Stimulated activated naive CD8-positive, alpha-beta T cell treated with anti-CD3 and anti-CD28 coated beads, Interleukin-15, Interleukin-2, amounts not matched to agents 100 ng/mL and 50 ng/mL, for 24 hours (primary cell): Measurements from ENCODE around the gene EXPH5.
"Not testable (repeated sequence)": the region's sequence is repeated elsewhere in the genome, so short reads cannot be mapped to it uniquely, and the experiment has no call there.

ENCODE experiments used
- H3K27ac Mint-ChIP-seq: one replicate; pipeline ENCODE4 v1.8.0; 2021; ENCODE audit warnings: mild to moderate bottlenecking, mixed read lengths
- H3K27me3 Mint-ChIP-seq: one replicate; pipeline ENCODE4 v1.8.0; 2021; ENCODE audit warnings: mixed read lengths
- H3K36me3 Mint-ChIP-seq: one replicate; pipeline ENCODE4 v1.8.0; 2021; ENCODE audit warnings: low read depth, mixed read lengths
- H3K4me1 Mint-ChIP-seq: one replicate; pipeline ENCODE4 v1.8.0; 2021; ENCODE audit warnings: low read depth, mixed read lengths
- H3K4me3 Mint-ChIP-seq: one replicate; pipeline ENCODE4 v1.8.0; 2021; ENCODE audit warnings: mild to moderate bottlenecking, mixed read lengths
- H3K9me3 Mint-ChIP-seq: one replicate; pipeline ENCODE4 v1.8.0; 2021; ENCODE audit warnings: mixed read lengths

Gene EXPH5

DNA sequence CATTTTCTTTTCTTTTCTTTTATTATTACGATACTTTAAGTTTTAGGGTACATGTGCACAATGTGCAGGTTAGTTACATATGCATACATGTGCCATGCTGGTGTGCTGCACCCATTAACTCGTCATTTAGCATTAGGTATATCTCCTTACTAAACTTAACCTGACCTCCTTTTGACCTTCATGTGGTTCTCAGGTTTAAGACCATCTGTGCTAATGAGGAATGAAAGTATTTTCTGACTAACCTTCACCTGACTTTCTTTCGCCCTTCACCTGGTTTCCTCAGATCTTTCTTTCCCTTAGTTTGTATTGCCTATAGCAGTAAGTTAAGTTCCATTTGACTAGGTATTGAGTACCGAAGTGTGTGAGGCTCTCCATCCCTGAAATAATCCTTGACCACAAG lies 6.5 kb downstream of the EXPH5 start:
- no peaks in the 10 kb centered on the region for H3K4me1 Mint-ChIP-seq
- H3K4me3 Mint-ChIP-seq = no peak overlapping the region
- no peak overlapping the region for H3K27ac Mint-ChIP-seq
- H3K27me3 Mint-ChIP-seq = no peaks in the 10 kb centered on the region
- H3K36me3 Mint-ChIP-seq = no peaks in the 10 kb centered on the region
- no peaks in the 10 kb centered on the region for H3K9me3 Mint-ChIP-seq

GRCh38 chr11:108586600-108586999 lies 7.0 kb downstream of the EXPH5 start:
- H3K4me1 Mint-ChIP-seq = no peaks in the 10 kb centered on the region

GRCh38 chr11:108586185-108586584 lies 7.4 kb downstream of the EXPH5 start:
- not testable (repeated sequence) for H3K27me3 Mint-ChIP-seq, H3K27ac Mint-ChIP-seq, H3K36me3 Mint-ChIP-seq, H3K4me1 Mint-ChIP-seq, H3K4me3 Mint-ChIP-seq, H3K9me3 Mint-ChIP-seq

More at GRCh38 chr11:108586600-108586999, 7.0 kb downstream of the EXPH5 start:
- Mint-ChIP-seq H3K36me3 (no peaks in the 10 kb centered on the region), H3K27ac (no peak overlapping the region), H3K27me3 (no peaks in the 10 kb centered on the region), H3K4me3 (no peak overlapping the region), H3K9me3 (no peaks in the 10 kb centered on the region)

DNA sequence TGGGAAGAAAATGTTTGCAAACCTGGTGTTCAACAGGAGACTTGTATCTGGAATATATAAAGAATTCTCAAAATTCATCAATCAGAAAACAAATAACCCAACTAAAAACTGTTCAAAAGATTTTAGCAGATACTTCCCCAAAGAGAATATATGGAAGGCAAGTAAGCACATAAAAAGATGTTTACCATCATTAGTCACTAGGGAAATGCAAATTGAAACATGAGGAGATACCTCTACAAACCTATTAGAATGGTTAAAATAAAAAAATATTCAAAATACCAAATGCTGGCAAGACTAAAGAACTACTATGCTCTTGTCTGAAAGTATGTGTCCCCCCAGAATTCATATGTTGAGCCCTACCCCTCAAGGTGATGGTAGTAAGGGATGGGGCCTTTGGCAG lies 8.6 kb downstream of the EXPH5 start:
- H3K36me3 Mint-ChIP-seq = no peaks in the 10 kb centered on the region
- H3K4me3 Mint-ChIP-seq = no peak overlapping the region
- H3K27ac Mint-ChIP-seq = no peak overlapping the region
- H3K9me3 Mint-ChIP-seq = no peaks in the 10 kb centered on the region
- no peaks in the 10 kb centered on the region for H3K4me1 Mint-ChIP-seq
- no peaks in the 10 kb centered on the region for H3K27me3 Mint-ChIP-seq

DNA sequence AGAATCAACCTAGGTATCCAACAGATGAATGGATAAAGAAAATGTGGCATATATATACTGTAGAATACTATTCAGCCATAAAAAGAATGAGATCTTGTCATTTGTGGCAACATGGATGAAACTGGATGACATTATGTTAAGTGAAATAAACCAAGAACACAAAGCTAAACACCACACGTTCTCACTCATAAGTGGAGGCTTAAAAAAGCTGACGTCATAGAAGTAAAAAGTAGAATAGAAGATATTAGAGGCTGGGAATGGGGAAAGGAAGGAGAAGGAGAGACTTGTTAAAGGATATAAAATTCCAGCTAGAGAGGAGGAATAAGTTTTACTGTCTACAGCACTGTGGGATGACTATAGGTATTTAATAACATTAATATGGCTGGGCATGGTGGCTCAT lies 12.9 kb downstream of the EXPH5 start:
- Mint-ChIP-seq H3K27me3 (peaks cover 11% of the 10 kb centered on the region), H3K4me1 (no peaks in the 10 kb centered on the region), H3K9me3 (no peaks in the 10 kb centered on the region), H3K27ac (no peak overlapping the region), H3K36me3 (no peaks in the 10 kb centered on the region), H3K4me3 (no peak overlapping the region)

- no peaks in the 10 kb centered on the region for H3K36me3 Mint-ChIP-seq
- H3K27me3 Mint-ChIP-seq = peaks cover 11% of the 10 kb centered on the region
- no peaks in the 10 kb centered on the region for H3K9me3 Mint-ChIP-seq
- no peak overlapping the region for H3K4me3 Mint-ChIP-seq
- no peaks in the 10 kb centered on the region for H3K4me1 Mint-ChIP-seq
- no peak overlapping the region for H3K27ac Mint-ChIP-seq
Observed at GRCh38 chr11:108580043-108580442, 13.5 kb downstream of the EXPH5 start.

DNA sequence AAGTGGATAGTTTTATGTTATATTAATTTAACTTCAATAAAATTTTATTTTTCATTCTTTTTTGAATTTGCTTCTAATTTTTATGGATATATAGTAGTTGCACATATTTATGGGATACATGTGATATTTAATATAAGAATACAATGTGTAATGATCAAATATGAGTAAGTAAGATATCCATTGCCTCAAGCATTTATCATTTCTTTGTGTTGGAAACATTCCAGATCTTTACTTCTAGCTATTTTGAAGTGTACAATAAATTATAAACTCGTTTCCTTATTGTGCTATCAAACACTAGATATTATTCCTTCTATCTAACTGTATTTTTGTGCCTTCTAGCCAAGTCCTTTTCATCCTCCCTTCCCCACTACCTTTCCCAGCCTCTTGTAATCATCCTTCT lies 17.0 kb downstream of the EXPH5 start:
- Mint-ChIP-seq H3K36me3 (no peaks in the 10 kb centered on the region), H3K27me3 (peaks cover 11% of the 10 kb centered on the region), H3K9me3 (peaks cover 4% of the 10 kb centered on the region)

GRCh38 chr11:108574675-108575074 lies 18.9 kb downstream of the EXPH5 start:
- no peak overlapping the region for H3K27ac Mint-ChIP-seq
- peaks cover 6% of the 10 kb centered on the region for H3K4me1 Mint-ChIP-seq
- H3K4me3 Mint-ChIP-seq = no peak overlapping the region
- H3K36me3 Mint-ChIP-seq = no peaks in the 10 kb centered on the region
- peaks cover 9% of the 10 kb centered on the region for H3K27me3 Mint-ChIP-seq
- H3K9me3 Mint-ChIP-seq = peaks cover 4% of the 10 kb centered on the region

More for the DNA sequence above, 17.0 kb downstream of the EXPH5 start:
- H3K4me1 Mint-ChIP-seq = peaks cover 3% of the 10 kb centered on the region
- H3K4me3 Mint-ChIP-seq = no peak overlapping the region
- H3K27ac Mint-ChIP-seq = no peak overlapping the region

DNA sequence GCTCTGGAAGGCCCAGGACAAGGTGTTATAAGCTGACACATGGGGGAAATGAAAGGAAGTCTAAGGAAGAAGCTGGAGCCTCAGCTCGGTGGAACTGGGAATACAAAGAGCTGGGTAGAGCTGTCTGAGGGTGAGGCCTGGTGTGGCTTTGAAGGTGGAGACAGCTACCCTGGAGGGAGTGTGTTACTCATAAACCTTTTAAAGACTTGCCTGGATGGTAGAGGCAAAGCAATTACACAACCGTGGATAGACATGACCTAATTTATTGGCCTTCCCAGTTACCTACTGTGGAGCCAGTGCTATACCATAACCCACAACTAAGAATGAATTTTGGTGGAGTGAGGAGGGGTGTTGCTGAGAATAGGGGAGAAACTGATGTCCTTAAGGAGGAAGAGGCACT lies 22.6 kb downstream of the EXPH5 start:
- no peaks in the 10 kb centered on the region for H3K36me3 Mint-ChIP-seq
- no peak overlapping the region for H3K4me3 Mint-ChIP-seq
- no peak overlapping the region for H3K27ac Mint-ChIP-seq
- peaks cover 4% of the 10 kb centered on the region for H3K9me3 Mint-ChIP-seq
- H3K27me3 Mint-ChIP-seq = no peaks in the 10 kb centered on the region
- H3K4me1 Mint-ChIP-seq = peaks cover 6% of the 10 kb centered on the region

GRCh38 chr11:108569896-108570295 lies 23.7 kb downstream of the EXPH5 start:
- peaks cover 6% of the 10 kb centered on the region for H3K4me1 Mint-ChIP-seq
- peaks cover 4% of the 10 kb centered on the region for H3K9me3 Mint-ChIP-seq
- no peaks in the 10 kb centered on the region for H3K27me3 Mint-ChIP-seq
- no peak overlapping the region for H3K4me3 Mint-ChIP-seq
- no peak overlapping the region for H3K27ac Mint-ChIP-seq
- no peaks in the 10 kb centered on the region for H3K36me3 Mint-ChIP-seq

DNA sequence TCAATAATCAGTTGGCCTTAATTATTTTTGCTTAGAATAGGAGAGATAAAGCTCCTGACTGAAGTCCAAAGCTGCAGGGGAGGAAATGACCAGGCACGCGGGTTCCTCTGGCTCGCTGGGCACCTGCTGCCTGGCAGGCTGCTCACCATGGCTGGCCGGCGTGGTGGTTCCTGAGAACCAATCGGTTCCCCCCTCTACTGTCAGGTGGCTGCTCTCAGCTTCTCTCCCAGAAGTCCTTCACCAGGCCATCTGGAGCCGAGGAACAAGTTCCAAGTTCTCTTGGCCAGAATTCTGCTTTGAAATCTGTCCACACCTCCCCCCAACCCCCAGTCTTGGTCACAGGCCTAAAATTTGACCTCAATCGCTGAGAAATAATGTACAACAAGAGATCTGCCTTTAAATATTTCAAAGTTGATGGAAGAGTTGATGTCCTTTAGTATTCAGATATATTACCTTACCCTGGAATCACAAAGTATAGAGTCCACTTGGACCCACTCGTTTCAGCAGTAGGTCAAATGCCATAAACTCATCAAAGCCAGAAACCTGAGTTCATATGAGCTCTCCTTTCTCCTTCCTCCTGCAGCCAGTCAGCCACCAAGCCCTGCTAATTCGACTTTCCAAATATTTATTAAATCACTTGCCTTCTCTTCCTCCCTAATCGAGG lies 25.2 kb downstream of the EXPH5 start:
- H3K9me3 Mint-ChIP-seq = no peaks in the 10 kb centered on the region
- peaks cover 6% of the 10 kb centered on the region for H3K4me1 Mint-ChIP-seq
- no peak overlapping the region for H3K27ac Mint-ChIP-seq
- no peak overlapping the region for H3K4me3 Mint-ChIP-seq
- no peaks in the 10 kb centered on the region for H3K36me3 Mint-ChIP-seq
- no peaks in the 10 kb centered on the region for H3K27me3 Mint-ChIP-seq

DNA sequence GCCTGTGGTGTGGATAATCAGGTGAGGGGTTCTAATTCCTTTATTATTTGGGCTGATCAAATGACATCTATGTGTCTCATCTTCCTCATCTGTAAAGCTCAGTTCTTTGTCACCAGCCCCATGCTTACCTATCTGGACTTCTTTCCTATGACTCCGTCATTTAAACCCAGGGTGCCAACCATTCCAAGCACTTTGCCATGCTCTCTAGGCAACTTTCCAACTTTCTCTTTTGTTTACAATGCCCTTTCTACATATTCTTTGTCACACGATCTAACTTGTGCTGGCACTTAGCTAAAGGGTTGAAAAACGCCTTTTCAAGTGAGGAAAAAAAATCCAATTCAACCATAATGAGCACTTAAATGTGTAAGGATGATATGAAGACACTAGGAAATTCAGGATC lies 27.9 kb downstream of the EXPH5 start:
- Mint-ChIP-seq H3K4me1 (no peaks in the 10 kb centered on the region), H3K27me3 (no peaks in the 10 kb centered on the region), H3K36me3 (no peaks in the 10 kb centered on the region)

DNA sequence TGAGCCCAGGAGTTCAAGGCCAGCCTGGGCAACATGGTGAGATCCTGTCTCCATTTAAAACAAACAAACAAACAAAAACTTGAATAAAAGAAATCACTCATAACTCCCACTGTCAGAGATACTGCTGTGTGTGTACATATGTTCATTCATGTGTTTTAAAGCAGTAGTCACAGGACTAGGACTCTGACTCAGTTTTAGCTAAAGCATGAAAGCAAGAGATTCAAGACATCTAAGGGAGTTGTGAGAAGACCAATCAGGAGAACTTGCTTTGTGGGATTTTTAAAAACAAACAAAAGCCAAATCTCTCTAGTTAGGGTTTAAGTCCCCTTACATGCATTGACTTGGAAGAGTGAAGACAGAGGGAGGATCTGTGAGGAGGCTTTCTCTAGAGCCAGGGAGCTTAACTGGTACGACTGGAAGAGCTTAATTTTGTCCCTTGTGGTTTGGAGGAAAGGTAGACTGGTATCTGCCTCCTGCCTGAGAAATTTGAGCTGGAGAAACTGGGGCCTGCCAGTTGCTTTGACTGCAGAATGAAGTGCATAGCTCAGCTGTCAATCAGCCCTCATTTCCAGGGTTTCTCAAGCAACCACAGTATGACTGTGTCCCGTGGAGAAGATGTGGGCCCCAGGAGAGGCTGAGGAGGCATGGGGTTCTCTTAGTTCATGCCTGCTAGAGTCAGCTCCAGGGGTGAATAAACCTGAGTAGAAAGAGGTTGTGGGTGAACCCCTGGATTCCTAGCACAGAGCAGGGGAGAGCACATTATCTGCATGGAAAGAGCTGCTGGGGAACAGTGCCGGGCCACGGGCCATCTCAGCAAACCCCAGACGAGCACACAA lies 30.6 kb downstream of the EXPH5 start:
- Mint-ChIP-seq H3K36me3 (no peaks in the 10 kb centered on the region), H3K4me1 (peaks cover 12% of the 10 kb centered on the region), H3K4me3 (no peak overlapping the region), H3K27me3 (no peaks in the 10 kb centered on the region), H3K9me3 (no peaks in the 10 kb centered on the region), H3K27ac (no peak overlapping the region)

More for the DNA sequence above, 27.9 kb downstream of the EXPH5 start:
- Mint-ChIP-seq H3K9me3 (no peaks in the 10 kb centered on the region), H3K4me3 (no peak overlapping the region), H3K27ac (no peak overlapping the region)

DNA sequence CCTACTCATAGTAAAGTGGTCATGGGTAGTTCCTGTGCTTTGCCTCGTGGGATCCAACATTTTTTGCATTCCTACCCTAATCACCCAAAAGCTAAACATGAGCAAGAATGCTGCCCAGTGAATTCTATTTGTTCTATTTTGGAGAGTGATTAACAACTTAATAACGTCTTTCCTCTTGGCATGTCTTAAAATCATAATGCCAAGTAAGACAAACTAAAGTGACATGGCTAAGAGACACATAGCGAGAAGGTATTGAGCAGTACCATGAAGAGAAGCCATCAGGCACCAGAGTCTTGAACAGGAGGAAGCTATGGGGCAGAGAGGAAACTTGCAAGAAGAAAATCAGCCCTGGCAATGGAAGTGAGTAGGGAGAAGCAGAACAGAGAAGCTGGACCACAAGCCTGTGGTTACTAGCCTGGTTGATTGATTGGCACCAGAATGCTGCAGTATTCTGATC lies 32.0 kb downstream of the EXPH5 start:
- no peak overlapping the region for H3K27ac Mint-ChIP-seq
- no peak overlapping the region for H3K4me3 Mint-ChIP-seq
- no peaks in the 10 kb centered on the region for H3K9me3 Mint-ChIP-seq
- peaks cover 12% of the 10 kb centered on the region for H3K4me1 Mint-ChIP-seq
- no peaks in the 10 kb centered on the region for H3K36me3 Mint-ChIP-seq
- no peaks in the 10 kb centered on the region for H3K27me3 Mint-ChIP-seq

DNA sequence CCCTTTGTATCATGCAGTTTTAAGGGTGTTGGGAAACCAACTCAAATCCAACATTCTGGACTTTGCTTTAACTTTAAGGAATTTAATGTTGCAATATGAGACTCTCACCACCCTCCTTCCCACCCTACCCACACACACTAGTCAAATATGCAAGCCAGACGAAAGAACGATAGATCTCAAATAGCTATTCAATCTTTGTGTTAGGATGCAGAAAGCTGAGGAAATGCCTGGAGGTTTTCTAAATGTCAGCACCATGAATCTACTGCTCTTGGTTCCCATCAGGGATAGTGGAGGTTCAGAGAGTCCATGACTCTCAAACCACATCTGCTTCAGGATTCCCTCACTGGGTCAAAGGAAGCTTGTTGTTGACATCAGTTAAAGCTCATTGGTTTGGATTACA lies 33.7 kb downstream of the EXPH5 start:
- Mint-ChIP-seq H3K4me1 (peaks cover 12% of the 10 kb centered on the region), H3K9me3 (no peaks in the 10 kb centered on the region), H3K36me3 (no peaks in the 10 kb centered on the region), H3K4me3 (no peak overlapping the region), H3K27ac (no peak overlapping the region), H3K27me3 (no peaks in the 10 kb centered on the region)
